IMR-90 (cell line): Measurements from ENCODE around the gene BEAN1.

Source experiments
- MAZ ChIP-seq: IDR thresholded peaks from 2 replicates; pipeline ENCODE4 v1.6.1; 2012; ENCODE audit warnings: low read depth, mild to moderate bottlenecking, low read length, improper control_type of control experiment, moderate library complexity, borderline replicate concordance
- NFE2L2 ChIP-seq: fragments of 150-350 bp; IDR thresholded peaks from 2 replicates; pipeline ENCODE4 v1.6.1; 2016; ENCODE audit warnings: low read depth, mild to moderate bottlenecking, low read length
- POLR2A ChIP-seq: IDR thresholded peaks from 2 replicates; pipeline ENCODE4 v1.6.1; 2012; ENCODE audit warnings: mild to moderate bottlenecking, low read depth, low read length
- RAD21 ChIP-seq: IDR thresholded peaks from 2 replicates; pipeline ENCODE4 v1.6.1; 2012; ENCODE audit warnings: low read length, improper control_type of control experiment
- RCOR1 ChIP-seq: IDR thresholded peaks from 2 replicates; pipeline ENCODE4 v1.6.1; 2012; ENCODE audit warnings: mild to moderate bottlenecking, low read length, improper control_type of control experiment; ENCODE audit not compliant: insufficient replicate concordance
- TF ChIP-seq, protein P1 (sequence below): conservative IDR thresholded peaks from 2 replicates; pipeline ENCODE4 v1.5.1; 2012; ENCODE audit warnings: mild to moderate bottlenecking, low read depth, low read length, improper control_type of control experiment
- TF ChIP-seq, protein P2 (sequence below): fragments of 150-350 bp; IDR thresholded peaks from 2 replicates; pipeline ENCODE4 v1.6.1; 2017; ENCODE audit warnings: mild to moderate bottlenecking, antibody characterized with exemption, low read length, low read depth

DNA sequence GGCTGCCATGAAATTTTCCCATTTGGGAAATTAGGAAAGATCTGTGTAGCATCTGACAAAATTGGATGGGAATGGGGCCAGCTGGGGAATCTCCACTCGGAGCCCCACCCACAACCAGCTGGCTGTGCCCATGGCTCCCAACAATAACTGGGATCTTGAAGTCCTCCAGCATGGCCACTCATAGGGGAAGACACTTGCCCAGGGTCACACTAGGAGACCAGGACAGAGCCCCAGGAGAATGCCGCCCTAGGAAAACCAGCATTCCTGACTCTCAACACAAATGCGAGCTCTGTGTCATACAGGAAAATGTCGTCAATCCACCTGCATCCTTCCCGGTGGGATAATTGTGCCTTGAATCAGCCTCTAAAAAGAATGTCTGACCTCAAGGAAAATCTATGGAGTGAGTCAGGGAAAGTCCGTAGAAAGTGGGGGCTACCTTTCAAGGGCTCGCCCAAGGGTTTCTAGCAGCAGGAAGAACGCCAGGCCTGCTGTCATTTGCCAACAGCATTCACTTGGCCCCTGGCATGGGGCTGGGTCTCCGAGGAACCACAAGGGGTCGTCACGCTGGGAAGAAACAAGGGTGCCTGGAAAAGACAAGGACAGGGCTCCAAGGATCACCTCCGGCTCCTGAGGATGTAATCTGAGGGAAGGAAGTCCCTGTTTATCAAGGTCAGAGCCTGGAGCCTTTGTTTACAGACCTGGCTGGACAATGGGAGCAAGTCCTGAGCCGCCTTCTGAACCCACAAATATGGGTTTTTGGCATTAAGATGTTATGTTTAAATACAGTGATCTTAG lies 44.7 kb upstream of the BEAN1 start:
- TF ChIP-seq, protein P1, sequence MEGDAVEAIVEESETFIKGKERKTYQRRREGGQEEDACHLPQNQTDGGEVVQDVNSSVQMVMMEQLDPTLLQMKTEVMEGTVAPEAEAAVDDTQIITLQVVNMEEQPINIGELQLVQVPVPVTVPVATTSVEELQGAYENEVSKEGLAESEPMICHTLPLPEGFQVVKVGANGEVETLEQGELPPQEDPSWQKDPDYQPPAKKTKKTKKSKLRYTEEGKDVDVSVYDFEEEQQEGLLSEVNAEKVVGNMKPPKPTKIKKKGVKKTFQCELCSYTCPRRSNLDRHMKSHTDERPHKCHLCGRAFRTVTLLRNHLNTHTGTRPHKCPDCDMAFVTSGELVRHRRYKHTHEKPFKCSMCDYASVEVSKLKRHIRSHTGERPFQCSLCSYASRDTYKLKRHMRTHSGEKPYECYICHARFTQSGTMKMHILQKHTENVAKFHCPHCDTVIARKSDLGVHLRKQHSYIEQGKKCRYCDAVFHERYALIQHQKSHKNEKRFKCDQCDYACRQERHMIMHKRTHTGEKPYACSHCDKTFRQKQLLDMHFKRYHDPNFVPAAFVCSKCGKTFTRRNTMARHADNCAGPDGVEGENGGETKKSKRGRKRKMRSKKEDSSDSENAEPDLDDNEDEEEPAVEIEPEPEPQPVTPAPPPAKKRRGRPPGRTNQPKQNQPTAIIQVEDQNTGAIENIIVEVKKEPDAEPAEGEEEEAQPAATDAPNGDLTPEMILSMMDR: no peak
- peak; percentile 16; the same call in 1 of the 2 replicates for TF ChIP-seq POLR2A
- no peak for TF ChIP-seq RAD21
- no peak for TF ChIP-seq RCOR1
- TF ChIP-seq NFE2L2: no peak
- TF ChIP-seq, protein P2, sequence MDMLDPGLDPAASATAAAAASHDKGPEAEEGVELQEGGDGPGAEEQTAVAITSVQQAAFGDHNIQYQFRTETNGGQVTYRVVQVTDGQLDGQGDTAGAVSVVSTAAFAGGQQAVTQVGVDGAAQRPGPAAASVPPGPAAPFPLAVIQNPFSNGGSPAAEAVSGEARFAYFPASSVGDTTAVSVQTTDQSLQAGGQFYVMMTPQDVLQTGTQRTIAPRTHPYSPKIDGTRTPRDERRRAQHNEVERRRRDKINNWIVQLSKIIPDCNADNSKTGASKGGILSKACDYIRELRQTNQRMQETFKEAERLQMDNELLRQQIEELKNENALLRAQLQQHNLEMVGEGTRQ: no peak
- TF ChIP-seq MAZ: no peak
